IMR-90 (cell line): ENCODE measurements around the gene CCM2.

Source experiments
- CEBPB ChIP-seq: IDR thresholded peaks from 2 replicates; pipeline ENCODE4 v1.6.1; 2012; ENCODE audit warnings: low read depth, low read length, improper control_type of control experiment
- CTCF ChIP-seq: conservative IDR thresholded peaks from 2 replicates; pipeline ENCODE4 v1.5.1; 2012; ENCODE audit warnings: mild to moderate bottlenecking, low read depth, low read length, improper control_type of control experiment
- ELK1 ChIP-seq: fragments of 150-350 bp; IDR thresholded peaks from 2 replicates; pipeline ENCODE4 v1.6.1; 2016; ENCODE audit warnings: low read depth, mild to moderate bottlenecking, low read length, moderate library complexity, borderline replicate concordance
- MAZ ChIP-seq: IDR thresholded peaks from 2 replicates; pipeline ENCODE4 v1.6.1; 2012; ENCODE audit warnings: low read depth, mild to moderate bottlenecking, low read length, improper control_type of control experiment, moderate library complexity, borderline replicate concordance
- MXI1 ChIP-seq: IDR thresholded peaks from 2 replicates; pipeline ENCODE4 v1.6.1; 2012; ENCODE audit warnings: low read depth, mild to moderate bottlenecking, low read length, moderate library complexity, borderline replicate concordance
- POLR2A ChIP-seq: IDR thresholded peaks from 2 replicates; pipeline ENCODE4 v1.6.1; 2012; ENCODE audit warnings: mild to moderate bottlenecking, low read depth, low read length
- RAD21 ChIP-seq: IDR thresholded peaks from 2 replicates; pipeline ENCODE4 v1.6.1; 2012; ENCODE audit warnings: low read length, improper control_type of control experiment
- RCOR1 ChIP-seq: IDR thresholded peaks from 2 replicates; pipeline ENCODE4 v1.6.1; 2012; ENCODE audit warnings: mild to moderate bottlenecking, low read length, improper control_type of control experiment; ENCODE audit not compliant: insufficient replicate concordance
- RFX5 ChIP-seq: IDR thresholded peaks from 2 replicates; pipeline ENCODE4 v1.8.0; 2012; ENCODE audit warnings: low read depth, mild to moderate bottlenecking, low read length, moderate library complexity
- SMC3 ChIP-seq: fragments of 150-350 bp; IDR thresholded peaks from 2 replicates; pipeline ENCODE4 v1.6.1; 2016; ENCODE audit warnings: low read depth, mild to moderate bottlenecking, antibody characterized with exemption, low read length, moderate library complexity
- USF2 ChIP-seq: fragments of 150-350 bp; IDR thresholded peaks from 2 replicates; pipeline ENCODE4 v1.6.1; 2017; ENCODE audit warnings: mild to moderate bottlenecking, antibody characterized with exemption, low read length, low read depth

GRCh38 chr7:45103958-45104843 is 104.2 kb downstream of the CCM2 start:
- TF ChIP-seq CTCF (no peak), POLR2A (no peak), RCOR1 (no peak), ELK1 (no peak), RAD21 (no peak), CEBPB (no peak), USF2 (no peak), RFX5 (no peak), SMC3 (no peak), MAZ (no peak), MXI1 (no peak)
